Measurements from ENCODE around the gene FRMD4A.

FRMD4A gene

DNA sequence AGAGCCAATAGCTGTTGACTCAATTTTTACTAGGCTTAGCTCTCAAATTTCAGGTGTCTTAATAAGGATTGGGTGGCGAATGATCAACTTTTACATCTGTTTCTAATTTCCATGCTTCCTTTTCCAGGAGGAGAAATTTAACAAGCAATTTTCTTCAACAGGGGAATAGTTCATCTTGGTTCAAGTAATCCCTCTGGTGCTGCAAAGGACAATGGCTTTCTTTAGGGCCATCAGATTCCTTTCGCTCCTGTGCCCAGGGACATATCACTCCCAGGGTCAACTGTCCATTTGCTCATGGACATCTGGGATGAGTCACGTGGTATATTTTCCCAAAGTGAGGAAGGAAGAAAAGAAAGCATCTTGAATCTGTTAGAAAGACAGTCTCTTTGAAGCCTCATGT lies 313.3 kb downstream of the FRMD4A start:
- no peak for DNase-seq
- Mint-ChIP-seq H3K4me3 (no peak overlapping the region), H3K9me3 (peaks cover 11% of the 10 kb centered on the region), H3K27me3 (peaks cover 30% of the 10 kb centered on the region), H3K27ac (no peak overlapping the region), H3K36me3 (peaks cover 3% of the 10 kb centered on the region), H3K4me1 (peaks cover 14% of the 10 kb centered on the region)
- CTCF ChIA-PET = no interaction called here

DNA sequence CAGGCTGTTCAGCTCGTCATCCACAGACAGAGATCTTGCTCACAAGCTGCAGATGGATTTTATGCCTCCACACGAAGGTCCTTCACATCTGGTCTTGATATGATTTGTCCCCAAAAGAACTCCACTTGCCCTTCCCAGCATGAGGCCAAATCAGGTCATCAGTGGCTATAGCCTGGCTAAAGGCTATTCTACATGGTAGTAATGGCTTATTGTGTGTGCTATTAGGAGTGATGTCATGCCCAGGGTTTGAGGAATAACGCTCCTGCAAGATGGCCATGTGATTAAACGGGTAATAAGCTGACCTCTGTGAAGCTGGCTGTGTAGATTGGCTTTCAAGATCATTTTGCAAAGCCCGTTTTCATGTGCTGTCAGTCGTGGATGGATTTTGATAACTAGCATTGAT lies 313.8 kb downstream of the FRMD4A start:
- peaks cover 27% of the 10 kb centered on the region for H3K27me3 Mint-ChIP-seq
- DNase-seq = no peak
- peaks cover 3% of the 10 kb centered on the region for H3K36me3 Mint-ChIP-seq
- CTCF ChIA-PET = no interaction called here
- H3K27ac Mint-ChIP-seq = no peak overlapping the region
- no peak overlapping the region for H3K4me3 Mint-ChIP-seq
- peaks cover 14% of the 10 kb centered on the region for H3K4me1 Mint-ChIP-seq
- peaks cover 11% of the 10 kb centered on the region for H3K9me3 Mint-ChIP-seq

DNA sequence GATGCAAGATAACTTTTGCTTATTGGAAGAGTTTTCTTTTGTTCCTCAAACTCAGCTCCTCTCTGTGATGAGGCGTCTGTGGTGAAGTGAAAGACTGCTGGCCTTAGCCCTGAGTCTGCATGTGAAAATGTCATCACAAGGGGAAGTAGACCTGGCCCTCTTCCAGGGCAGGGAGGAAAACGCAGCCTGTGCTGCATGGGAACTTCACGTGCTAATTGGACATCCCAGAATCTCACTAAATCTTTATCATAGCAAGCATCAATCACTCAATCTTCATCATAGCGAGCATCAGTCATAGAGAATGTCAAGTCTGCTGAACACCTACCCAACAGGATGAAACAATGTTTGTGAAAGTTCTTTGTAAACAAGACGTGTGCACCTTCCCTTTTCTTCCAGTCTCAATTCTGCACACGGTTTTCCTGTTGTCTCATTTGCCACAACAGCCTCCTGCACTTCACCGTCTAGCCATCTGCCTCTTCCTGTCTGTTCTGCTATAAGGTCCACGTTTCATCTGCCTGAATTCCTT lies 314.6 kb downstream of the FRMD4A start:
- Mint-ChIP-seq H3K4me3 (no peak overlapping the region), H3K27me3 (peaks cover 29% of the 10 kb centered on the region), H3K36me3 (peaks cover 3% of the 10 kb centered on the region), H3K9me3 (peaks cover 11% of the 10 kb centered on the region), H3K4me1 (peaks cover 14% of the 10 kb centered on the region), H3K27ac (peak overlapping the region; percentile 13)
- CTCF ChIA-PET = no interaction called here
- DNase-seq = no peak

DNA sequence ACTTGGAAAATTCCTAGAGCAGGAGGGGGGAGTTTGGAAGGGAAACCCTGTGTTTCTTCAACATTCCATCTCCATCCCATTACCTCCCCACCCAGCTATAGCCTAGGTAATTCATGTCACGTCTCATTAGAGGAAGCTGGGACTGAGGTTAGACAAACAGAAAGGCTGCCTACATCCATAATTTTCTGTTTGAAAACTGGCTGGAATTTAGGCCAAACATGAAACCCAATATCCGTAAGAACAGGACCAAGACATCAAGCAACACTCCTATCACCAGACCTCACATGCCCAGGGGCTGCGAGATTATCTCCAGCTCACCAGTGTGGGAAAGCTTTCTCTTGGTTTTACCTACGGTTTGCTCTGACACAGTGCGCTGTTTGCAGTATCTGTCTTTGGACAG lies 316.3 kb downstream of the FRMD4A start:
- Mint-ChIP-seq H3K9me3 (peaks cover 7% of the 10 kb centered on the region), H3K36me3 (peaks cover 3% of the 10 kb centered on the region), H3K4me1 (peaks cover 29% of the 10 kb centered on the region), H3K27ac (no peak overlapping the region), H3K4me3 (no peak overlapping the region), H3K27me3 (peaks cover 22% of the 10 kb centered on the region)
- DNase-seq = no peak
- CTCF ChIA-PET = no interaction called here

DNA sequence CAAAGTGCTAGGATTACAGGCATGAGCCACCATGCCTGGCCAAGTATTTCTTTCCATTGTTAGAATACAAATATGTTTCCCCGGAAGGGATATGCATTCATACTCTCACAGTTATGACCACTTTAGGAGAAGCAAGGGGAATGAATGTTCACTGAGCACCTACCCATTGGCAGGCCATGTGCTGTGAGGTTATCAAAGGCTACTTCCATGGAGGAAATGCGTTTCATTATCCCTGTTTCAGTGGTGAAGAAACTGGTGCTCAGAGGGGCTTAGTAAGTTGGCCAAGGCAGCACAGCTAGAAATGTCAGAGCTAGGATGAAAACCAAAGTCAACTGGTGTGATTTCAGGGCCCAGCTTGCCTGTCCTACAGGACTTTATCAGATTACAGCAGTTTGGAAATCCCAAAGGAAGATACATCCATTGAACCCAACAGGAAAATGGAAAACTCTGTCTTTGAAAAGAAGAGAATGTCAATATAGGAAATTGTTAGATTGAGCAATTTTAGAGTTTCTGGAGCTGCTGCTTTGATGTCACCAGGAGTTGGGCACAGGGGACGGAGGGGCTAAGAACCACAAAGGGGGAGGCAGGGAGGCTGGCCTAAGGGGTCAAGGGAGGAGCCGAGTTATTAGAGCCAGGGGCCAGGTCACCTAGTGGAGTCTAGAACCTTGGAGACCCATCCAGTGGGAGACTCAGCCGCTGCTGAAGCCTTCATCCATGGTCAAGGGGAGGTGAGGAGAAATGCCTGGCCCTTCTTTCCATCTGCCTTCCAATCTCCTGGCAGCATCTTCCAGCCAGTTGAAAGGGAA lies 319.8 kb downstream of the FRMD4A start:
- no peak overlapping the region for H3K4me3 Mint-ChIP-seq
- H3K36me3 Mint-ChIP-seq = peaks cover 1% of the 10 kb centered on the region
- no peak overlapping the region for H3K27ac Mint-ChIP-seq
- no peaks in the 10 kb centered on the region for H3K9me3 Mint-ChIP-seq
- peaks cover 47% of the 10 kb centered on the region for H3K4me1 Mint-ChIP-seq
- no peak for DNase-seq
- H3K27me3 Mint-ChIP-seq = peaks cover 21% of the 10 kb centered on the region
- CTCF ChIA-PET = no interaction called here

DNA sequence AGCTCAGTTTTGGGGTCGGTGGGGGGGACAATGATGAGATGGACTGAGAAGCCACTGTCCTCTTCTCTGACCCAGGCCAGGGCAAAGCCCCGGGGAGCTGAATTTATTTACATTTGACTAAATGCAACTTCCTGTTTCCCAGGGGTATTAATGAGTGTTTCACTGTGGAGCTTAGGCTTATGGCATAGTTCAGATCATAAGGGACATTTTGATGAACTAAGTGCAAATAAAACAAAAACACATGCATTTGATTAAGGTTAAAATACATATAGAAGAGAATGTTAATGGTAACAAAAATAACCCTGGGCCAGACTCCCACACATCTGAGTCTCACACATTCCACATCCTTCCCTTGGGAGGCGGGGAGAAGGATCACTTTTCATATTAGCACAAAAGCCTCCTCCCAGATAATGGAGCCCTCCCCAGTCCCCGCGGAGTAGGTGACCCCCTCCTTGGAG lies 320.6 kb downstream of the FRMD4A start:
- Mint-ChIP-seq H3K4me1 (peaks cover 44% of the 10 kb centered on the region), H3K9me3 (no peaks in the 10 kb centered on the region), H3K27ac (peak overlapping the region; percentile 93), H3K36me3 (peaks cover 1% of the 10 kb centered on the region), H3K4me3 (peak overlapping the region; percentile 72), H3K27me3 (peaks cover 19% of the 10 kb centered on the region)
- DNase-seq = no peak
- CTCF ChIA-PET = no interaction called here

DNA sequence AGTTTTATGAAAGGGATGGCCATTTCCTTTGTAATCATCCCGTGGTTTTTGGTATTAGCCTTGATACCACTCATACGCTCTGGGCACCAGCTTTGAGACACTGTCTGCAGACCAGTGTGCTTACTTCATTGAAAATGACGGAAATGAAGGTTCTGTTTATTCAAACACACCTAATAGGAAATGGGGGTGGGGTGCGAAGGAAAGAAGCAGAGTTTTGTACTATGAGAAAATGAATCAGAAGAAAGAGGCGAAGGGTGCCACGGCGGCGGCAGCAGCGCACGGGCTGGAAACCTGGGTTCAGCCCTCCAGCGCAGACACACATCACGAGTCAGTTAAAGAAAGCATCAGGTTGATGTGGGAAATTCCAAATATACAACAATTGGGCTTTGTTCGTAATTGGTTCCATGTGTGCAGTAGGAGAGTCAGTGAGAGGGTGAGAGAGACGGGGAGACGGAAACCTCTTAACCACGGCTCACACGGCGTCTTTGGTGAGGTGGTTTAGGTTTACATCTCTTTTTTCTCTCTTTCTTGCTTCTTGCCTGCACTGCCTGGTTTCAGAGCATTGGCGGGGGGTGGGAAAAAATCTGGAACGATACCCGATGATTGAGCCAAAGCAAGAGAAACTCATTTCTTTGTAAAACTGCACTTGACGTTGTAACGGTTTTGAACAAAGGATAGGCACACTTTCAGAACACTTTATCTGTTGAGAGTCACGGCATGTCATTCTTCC lies 321.2 kb downstream of the FRMD4A start:
- DNase-seq = peak; percentile 72
- CTCF ChIA-PET = no interaction called here
- peaks cover 19% of the 10 kb centered on the region for H3K27me3 Mint-ChIP-seq
- H3K4me3 Mint-ChIP-seq = peak overlapping the region; percentile 72
- H3K4me1 Mint-ChIP-seq = peaks cover 45% of the 10 kb centered on the region
- no peaks in the 10 kb centered on the region for H3K9me3 Mint-ChIP-seq
- H3K27ac Mint-ChIP-seq = peak overlapping the region; percentile 93
- H3K36me3 Mint-ChIP-seq = peaks cover 1% of the 10 kb centered on the region

DNA sequence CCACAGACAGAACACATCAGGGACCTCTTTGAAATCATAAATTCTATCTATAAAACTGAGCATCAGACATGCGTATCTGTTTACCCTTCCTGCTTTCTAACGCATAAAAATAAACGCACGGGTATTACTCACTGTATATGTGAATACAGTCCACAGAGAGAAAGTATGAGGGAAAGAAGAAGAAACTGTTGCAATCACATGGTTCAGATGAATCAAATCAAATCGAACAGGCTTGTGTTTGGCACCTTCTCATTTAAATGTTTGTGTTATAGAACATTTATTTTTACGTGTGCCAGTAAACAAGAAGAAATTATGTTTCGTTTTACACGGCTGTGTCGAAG lies 322.0 kb downstream of the FRMD4A start:
- no peak for DNase-seq
- Mint-ChIP-seq H3K4me3 (peak overlapping the region; percentile 72), H3K36me3 (peaks cover 1% of the 10 kb centered on the region), H3K27me3 (peaks cover 16% of the 10 kb centered on the region), H3K4me1 (peaks cover 54% of the 10 kb centered on the region), H3K9me3 (no peaks in the 10 kb centered on the region), H3K27ac (peak overlapping the region; percentile 93)
- CTCF ChIA-PET = interaction anchor here (0.7 kb wide), 1 partner anchor 181 kb away, joined by 3 read pairs; no protein-coding TSS in a partner anchor

DNA sequence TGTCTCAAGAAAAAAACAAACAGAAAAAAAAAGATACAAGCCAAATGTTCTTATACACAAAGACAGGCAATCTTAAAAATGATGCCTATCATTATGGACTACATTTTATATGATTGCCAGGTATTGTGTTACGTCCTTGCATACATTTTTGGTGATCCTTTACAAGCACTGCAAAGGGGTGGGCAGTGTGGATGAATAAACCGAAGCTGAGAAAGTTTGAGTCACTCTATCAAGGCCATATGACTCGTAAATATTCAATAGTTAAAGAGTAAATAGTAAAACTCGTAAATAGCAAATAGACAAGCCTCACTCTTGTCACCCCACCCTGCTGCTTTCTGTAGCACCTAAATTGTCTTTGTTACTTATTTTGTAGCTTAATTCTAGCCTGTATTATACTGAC lies 326.2 kb downstream of the FRMD4A start:
- Mint-ChIP-seq H3K4me3 (no peak overlapping the region), H3K27ac (no peak overlapping the region), H3K9me3 (no peaks in the 10 kb centered on the region), H3K27me3 (peaks cover 4% of the 10 kb centered on the region), H3K36me3 (peaks cover 1% of the 10 kb centered on the region), H3K4me1 (peaks cover 55% of the 10 kb centered on the region)
- CTCF ChIA-PET = interaction anchor here (0.7 kb wide), 1 partner anchor 8 kb away, joined by 3 read pairs; no protein-coding TSS in a partner anchor
- no peak for DNase-seq

DNA sequence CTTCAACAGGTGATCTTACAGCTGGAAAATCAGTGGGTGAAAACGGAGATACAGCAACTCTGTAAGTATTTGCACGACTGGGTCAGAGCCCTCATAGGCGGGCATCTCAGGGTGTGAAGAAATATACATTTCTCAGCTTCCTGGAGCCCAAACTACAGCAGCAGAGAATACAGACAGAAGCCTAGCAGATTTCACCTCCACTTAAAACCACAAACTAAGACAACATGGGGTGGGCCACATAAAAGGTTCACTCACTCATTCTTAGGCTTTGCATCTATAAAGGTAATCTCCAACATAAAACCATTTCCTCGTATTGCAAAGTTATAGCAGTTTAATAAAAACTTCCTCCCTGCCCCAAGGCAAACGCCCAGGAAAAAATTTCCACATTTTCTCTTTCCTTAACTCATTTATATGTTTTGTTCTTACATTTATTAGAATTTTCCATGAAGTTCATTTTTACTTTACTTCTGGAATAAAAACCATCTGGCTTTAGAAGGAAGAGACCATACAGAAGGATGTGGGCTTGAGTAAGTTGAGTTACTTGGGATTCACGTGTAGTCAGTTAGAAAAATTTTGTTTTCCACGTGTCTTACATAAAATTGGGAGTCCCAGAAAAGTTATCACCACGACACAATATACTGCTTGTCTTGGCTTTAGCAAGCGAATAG lies 327.1 kb downstream of the FRMD4A start:
- Mint-ChIP-seq H3K4me3 (no peak overlapping the region), H3K27ac (peak overlapping the region; percentile 11), H3K4me1 (peaks cover 47% of the 10 kb centered on the region), H3K36me3 (peaks cover 1% of the 10 kb centered on the region), H3K27me3 (peaks cover 6% of the 10 kb centered on the region), H3K9me3 (peaks cover 1% of the 10 kb centered on the region)
- peak; percentile 33 for DNase-seq
- CTCF ChIA-PET = no interaction called here

DNA sequence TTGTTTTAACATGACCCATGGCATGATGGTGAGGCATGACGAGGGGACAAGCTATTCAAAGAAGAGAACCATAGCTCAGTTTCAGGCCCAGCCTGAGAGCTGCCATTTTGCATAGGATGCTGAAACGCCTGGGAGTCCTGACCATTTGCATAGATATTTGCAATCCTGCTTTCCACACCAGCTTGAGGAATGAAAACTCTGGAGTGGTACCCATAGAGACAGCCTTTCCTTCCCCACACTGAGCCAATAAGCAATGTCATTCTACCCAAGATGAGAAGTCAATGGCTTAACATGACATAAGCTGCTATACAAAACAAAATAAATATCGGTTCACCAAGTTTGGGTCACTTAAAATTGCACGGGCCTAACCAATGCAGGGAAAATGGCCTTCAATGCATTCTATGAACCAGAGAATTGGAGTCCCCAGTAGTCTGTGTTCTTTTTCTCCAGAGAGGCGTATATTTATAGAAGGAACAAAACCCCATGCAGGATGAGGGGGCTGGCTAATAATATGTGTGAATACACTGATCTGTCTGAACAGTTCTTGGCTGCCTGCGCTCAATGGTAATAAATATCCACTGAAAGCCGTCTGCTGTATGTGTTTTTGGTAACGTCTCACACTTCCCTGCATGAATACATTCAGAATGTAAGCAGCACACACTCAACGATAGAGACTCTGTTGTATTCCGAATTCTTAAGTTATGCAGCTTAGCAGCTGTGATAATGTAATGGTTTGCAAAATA lies 329.3 kb downstream of the FRMD4A start:
- Mint-ChIP-seq H3K36me3 (no peaks in the 10 kb centered on the region), H3K9me3 (peaks cover 2% of the 10 kb centered on the region), H3K4me1 (peaks cover 29% of the 10 kb centered on the region), H3K4me3 (no peak overlapping the region), H3K27me3 (peaks cover 6% of the 10 kb centered on the region), H3K27ac (no peak overlapping the region)
- CTCF ChIA-PET = interaction anchor here (1.4 kb wide), 1 partner anchor 33 kb away, joined by 3 read pairs; no protein-coding TSS in a partner anchor
- DNase-seq = no peak

DNA sequence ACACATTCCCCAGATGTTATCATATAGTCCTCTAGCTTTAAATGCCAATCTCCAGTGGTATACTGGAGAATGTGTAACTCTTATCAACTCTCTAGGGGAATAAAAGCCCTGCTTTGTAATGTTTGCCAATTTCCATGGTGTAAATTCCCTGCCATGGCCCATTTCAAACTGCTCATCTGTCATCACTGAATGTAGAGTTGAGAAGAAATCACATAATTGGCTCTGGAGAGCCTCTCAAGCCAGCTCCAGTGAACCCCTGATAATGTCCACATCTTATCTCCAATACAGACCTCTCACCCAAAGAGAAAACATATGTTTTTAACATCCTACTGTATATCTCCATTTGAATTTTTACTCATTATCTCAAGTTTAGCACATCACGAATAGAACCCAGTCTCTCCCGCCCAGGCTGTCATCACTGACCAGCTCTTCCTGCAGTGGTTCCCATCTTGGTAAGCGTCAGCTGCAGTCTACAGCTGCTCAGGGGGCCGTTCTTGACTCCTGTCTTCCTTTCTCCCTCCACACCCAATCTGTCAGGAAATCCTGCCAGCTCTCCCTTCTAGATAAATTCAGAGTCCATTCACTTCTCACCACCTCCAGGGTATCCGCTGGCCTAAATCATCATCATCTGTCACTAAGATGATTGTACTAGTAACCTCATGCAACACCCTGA lies 332.4 kb downstream of the FRMD4A start:
- Mint-ChIP-seq H3K27ac (no peak overlapping the region), H3K36me3 (no peaks in the 10 kb centered on the region), H3K9me3 (peaks cover 2% of the 10 kb centered on the region), H3K27me3 (peaks cover 6% of the 10 kb centered on the region), H3K4me3 (no peak overlapping the region), H3K4me1 (peaks cover 25% of the 10 kb centered on the region)
- CTCF ChIA-PET = no interaction called here
- no peak for DNase-seq

DNA sequence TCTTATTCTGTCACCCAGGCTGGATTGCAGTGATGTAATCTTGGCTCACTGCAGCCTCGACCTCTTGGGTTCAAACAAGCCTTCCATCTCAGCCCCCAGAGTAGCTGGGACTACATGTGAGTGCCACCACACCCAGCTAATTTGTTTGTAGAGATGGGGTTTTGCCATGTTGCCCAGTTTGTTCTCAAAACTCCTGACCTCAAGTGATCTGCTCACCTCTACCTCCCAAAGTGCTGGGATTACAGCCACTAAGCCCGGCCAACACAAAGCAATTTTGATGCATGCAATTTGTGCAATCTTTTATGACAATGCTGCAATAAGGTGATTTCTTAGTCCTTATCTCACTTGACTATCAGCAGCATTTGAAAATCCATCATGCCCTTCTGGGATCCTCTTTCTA lies 333.1 kb downstream of the FRMD4A start:
- Mint-ChIP-seq H3K36me3 (no peaks in the 10 kb centered on the region), H3K27me3 (peaks cover 6% of the 10 kb centered on the region), H3K4me3 (no peak overlapping the region), H3K9me3 (peaks cover 2% of the 10 kb centered on the region), H3K27ac (no peak overlapping the region), H3K4me1 (peaks cover 24% of the 10 kb centered on the region)
- CTCF ChIA-PET = no interaction called here
- DNase-seq = no peak
